GM21381 (cell line): ENCODE results near the gene TSPAN11.
"Not testable (repeated sequence)": the region's sequence is repeated elsewhere in the genome, so short reads cannot be mapped to it uniquely, and the experiment has no call there.

Experiments
- ATAC-seq: cut with Tn5 transposase; IDR thresholded peaks from one replicate; pipeline ENCODE4 v1.9.1; 2021; ENCODE audit warnings: mild to moderate bottlenecking, moderate library complexity; ENCODE audit not compliant: unreplicated experiment

The TSPAN11 gene

DNA sequence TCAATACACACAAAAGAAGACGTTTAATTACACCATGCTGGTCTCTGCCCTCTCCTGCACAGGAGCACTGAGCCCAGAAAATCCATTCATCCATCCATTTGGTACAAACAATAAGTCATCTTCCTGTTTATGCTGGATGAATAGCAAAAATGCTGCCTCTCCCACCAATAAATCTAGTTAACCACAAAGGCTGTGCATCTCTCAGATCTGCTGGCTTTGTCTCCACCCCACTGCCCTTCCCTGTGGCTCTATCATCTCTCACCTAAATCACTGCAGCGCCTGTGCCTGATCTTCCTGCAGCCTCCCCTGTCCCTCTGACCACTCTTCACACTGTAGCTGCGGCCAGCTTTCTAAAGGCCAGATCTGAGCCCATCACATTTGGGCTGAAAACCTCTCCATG, 74.2 kb downstream of the TSPAN11 start:
- no peak for ATAC-seq

DNA sequence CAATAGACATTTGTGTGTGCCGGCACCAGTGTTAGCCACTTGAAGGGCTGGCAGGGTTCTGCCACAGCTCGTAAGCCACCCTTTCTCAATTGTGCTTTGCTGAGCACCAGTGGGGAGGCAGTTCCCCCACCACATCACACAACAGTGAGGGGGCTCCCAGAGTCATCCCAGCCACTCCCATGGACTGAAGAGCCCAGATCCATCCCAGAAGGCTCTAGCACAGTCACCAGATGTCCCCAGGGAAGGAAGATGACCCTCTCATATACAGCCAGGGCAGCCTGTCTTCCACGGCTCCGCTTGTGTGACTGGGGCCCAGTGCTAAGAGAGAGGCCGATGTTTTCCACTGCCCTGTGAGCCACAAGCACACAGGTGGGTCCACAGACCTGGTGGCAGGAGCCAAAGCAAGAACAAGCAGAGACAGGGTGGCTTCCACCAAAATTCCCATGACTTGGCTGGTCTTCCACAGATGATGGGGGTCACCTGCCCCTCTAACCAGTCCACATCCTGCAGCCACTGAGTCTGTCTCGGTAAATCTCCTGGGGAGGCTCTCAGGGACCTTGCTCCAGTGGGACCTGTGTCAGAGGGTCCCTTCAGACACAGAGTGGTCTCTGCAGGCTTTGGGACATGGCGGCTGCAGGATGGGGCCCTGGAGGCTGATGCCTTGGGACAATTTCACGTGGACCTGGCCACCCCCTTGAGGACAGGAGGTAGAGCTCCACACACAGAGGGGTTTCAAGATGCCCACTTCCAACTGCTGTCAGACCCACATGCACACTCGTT, 75.2 kb downstream of the TSPAN11 start:
- no peak for ATAC-seq

DNA sequence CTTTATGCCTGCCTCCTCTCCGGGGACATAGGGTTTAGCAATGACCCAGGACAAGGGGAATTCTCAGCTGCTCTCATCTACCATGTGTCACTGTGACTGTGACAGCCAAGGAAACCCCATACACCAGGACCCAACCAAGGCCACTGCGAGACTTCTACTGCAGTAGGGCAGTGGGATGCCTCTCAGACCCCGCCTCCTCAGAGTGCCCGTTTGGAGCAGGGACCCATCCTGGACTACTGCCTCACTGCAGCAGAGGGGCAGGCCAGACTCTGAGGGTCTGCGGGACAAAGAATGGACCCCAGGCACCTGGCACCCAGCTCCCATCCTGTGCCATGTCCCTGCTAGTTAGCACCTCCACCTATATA, 75.8 kb downstream of the TSPAN11 start:
- ATAC-seq, result no peak

DNA sequence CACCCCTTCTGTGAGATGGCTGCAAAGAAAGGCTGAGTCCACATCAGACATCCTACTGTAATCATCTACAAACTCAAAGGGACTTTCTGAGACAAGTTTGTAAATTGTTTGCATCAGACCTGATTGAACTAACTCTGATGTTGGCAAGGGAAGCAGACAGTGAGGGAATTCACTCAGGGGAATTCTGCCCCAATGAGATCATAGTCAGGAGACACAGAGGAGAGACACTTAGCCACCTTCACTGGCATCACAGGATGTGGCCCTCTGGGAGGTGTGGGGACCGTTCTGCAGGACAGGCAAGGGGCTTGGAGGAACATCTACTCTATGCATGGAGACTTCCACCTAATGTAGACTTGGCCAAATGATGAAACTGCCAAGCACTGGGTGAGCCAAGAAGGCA, 76.5 kb downstream of the TSPAN11 start:
- ATAC-seq, result no peak

DNA sequence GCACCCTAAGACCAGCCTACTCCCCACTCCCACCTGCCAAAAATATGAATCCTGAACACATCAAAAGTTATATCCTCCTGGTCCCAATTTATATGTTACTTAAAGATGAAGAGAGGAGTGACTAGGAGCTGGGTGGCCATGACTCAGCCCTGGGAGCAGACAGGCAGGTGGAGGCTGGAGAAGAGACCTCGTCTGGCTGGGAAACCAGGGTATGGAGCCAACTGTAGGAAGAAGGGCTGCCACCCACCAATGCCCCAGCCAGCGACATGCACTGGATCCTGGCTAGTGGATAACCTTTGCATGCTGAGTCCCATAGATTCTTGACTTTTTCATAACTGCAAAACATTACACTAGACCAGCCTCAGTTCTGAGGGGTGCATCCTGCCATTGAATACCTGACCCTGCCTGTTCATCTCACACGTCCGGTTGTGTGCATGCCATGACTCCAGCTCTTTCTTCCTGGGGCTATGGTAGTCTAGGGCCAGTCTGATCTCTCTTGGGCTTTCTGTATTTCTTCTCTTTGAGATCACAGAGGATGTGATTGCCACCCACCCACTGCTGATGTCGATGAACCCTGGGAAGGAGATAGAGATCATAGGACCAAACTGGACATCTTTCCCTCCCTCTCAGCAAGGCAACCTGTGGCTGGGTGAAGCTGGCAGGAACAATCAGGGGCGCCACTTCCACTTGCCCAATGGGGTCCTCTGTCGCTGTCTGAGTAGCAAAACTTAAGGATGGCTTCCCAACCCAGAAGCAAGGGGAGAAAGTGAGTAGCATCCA, 77.5 kb downstream of the TSPAN11 start:
- no peak for ATAC-seq

DNA sequence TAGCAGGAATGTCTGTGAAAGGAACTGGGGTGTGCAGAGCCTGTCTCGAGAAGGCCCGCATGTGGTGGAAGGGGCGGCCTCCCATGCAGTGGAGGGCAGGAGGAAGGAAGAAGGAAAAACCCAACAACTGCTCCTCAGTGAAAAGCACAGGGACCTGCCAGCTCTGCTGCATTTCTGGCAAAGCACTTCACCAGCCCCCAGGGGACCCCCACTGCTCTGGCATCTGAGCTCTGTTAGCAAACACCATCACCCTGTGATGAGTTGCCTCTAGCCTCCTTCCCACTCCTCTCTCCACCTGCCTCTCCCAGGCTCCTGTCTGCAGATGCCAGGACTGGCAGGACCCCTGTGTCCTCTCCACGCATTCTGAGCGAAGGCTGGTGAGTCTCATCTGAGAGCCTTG, 78.1 kb downstream of the TSPAN11 start:
- ATAC-seq, result no peak

DNA sequence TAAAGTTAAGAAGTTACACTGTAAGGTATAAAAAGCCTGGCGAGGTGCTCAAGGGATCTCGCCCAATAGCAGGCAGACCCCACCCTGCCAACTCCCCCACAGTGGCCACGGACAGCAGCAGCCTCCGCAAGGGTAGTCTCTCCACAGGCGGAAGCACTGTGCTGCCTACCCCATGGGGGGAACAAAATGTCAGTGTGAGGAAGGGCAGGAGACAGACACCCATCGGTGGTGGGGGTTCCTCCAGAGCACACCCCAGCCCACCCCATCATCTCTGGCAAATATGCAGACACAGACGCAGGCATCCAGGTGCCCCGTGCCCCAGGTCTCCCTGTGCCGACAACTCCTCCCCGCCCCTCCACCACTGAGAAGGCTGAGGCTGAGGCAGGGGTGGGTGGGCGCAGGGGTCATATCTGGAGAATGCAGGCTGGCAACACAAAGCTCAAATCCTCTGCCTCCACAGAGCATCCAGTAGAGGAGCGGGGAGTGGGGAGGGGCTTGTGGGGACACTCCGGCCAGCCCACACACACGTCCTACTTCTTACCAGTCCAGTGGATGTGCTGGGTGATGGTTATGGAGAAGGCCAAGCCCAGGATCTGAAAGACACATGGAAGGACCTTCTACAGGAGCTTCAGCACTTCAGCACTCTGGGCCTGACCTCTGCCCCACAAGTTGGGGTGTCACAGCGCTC, 78.9 kb downstream of the TSPAN11 start:
- ATAC-seq, result no peak

DNA sequence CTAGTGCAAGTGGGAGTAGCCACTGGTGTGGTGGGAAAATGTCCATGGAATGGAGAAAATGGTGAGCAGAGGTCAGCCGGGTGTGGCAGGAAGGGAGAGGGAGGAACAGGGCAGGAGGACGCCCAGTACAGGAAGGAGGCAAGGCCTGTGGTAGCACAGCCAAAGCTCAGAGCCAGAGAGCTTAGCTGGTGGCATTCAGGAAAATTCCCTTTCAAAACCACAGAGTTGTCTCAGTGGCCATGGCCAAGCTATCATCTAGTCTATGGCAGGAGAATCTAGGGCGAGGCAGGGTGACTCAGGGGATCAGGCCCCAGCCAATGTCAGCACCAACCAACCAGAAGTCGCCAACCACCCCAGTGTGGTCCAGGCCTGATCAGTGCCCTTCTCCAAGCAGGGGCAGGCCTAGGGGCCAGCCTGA, 79.4 kb downstream of the TSPAN11 start:
- ATAC-seq, result no peak

DNA sequence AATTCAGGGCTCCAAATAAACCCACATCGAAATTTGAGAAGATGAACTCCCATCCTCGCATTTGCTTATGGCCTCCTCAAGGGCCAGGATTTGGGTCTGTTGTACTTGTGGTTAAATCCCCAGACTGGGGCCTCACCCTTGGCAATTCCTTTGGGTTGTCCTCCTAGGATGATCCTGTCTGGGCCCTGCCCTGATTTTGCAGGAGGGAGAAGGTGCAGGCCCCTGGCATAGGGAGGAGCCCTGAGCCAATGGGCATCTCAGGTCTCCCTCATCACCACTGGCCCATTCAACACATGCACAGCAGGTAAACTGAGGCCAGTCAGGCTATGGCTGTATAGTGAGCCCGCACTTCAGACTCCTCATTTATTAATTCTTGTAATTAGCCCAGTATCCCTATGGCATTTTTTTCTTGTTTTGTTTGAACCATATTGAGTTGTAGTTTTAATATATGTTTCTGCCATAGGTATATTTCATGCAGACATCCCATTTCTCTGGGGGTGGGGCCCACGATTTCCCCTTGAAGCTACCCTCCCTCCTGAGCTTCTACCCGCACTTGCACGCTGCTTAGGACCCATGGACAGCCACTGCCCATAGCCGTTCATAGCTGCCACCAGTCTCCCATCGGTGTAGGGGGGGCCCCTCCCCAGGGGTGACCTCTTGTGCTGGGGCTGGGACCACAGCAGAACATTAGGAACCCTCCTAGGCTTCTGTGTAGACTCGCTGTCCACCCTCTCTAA, 80.0 kb downstream of the TSPAN11 start:
- no peak for ATAC-seq

DNA sequence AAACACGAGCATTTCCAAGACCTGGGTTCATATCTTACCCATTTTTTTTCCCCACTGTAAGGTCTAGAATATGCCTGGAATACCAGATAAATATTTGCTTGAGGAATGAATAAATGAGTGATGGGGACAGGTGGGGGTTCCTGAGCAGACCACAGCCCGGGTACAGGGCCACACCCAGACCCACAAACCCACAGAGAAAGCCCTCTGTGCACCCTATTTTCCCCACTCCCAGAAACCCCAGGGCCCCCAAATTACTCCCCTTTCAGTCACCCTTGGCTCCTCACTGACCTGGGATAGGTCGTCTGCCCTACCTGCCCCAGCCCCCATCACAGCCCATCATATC, 80.6 kb downstream of the TSPAN11 start:
- ATAC-seq, result no peak

DNA sequence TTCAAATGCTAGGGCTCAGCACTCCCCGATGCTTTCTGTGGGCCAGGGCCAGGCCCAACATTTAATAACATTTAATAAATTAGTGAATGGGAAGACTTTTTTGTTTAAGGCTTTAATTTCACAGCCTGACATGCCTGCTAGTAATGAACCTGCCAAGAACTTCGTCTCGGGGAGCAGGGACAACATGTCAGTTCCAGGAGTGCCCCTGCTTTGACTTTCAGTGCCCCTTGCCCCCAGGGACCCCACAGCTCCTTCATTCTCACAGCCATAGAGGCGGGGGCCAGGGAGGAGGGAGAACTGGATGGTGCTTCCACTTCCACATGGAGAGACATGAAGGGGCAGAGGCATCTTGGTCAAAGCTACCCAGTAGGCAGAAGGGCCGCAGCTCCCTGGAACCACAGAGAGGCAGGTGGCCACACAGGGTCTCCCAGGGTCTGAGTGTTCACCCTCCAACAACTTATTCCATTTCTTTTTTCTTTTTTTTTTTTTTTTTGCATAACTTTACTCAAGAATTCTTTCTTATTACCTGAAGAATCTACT, 81.2 kb downstream of the TSPAN11 start:
- ATAC-seq, result no peak

DNA sequence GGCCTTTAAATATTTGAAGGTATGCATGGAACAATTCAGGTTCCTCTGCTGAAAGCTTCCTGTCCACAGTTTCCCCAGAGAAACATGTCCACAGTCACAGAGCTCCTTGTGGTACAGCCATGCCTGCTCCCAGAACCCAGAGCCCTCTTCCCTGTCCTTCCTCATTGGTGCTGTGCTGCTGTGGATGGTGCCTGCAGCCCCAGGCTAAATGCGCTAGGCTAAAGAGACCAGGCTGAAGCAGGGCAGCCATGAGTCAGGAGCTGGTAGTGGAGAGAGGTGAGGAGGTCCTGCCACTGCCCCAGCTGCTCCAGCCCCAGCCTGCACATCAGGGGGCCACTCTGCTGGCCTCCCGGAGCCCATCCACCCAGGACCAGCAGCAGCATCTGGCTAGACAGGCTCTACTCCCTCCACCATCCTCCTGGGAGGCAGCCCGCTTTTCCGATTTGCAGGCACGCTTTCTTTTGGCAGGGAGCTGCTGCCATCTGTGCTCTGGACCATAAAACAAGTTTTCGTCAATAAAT, 81.8 kb downstream of the TSPAN11 start:
- ATAC-seq, result no peak

DNA sequence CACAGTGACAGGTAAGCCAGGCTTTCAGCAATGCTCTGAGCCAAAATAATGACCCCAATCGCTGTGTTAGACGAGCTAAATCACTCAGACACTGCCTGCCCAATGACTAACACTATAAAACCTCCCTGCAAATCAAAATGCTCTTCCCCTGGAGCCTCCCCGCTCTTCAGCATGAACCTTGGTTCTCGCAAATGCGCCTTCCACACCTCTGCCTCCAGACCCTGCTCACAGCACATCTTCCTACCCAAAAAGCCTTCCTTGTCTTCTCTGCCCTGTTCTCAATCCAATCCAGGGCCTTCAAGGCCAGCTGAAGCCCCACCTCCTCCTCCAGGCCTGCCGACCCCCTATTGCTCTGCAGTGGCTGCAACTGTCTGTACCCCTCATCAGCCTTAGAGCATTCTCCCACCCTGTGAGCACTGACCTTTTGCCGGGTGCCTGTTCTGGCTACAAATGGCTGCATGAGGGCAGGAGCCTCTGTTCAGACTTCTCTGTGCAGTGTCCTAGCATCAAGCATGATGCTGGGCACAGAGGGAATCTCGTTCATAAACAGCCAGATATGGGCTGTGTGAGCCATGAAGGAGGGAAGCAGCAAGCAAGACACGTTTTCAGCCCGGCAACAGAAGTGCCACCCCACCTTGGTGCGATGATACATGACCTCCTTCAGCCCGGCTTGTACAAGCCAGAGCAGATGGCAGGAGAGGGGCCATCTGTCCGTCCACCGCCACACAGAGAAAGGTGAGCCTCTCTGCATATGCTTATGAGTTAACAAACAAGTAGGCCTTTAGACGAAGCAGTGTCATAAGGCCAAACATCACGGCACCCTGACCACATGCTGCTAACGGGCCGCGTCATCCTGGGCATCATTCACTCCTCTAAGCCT, 82.7 kb downstream of the TSPAN11 start:
- ATAC-seq, result no peak

DNA sequence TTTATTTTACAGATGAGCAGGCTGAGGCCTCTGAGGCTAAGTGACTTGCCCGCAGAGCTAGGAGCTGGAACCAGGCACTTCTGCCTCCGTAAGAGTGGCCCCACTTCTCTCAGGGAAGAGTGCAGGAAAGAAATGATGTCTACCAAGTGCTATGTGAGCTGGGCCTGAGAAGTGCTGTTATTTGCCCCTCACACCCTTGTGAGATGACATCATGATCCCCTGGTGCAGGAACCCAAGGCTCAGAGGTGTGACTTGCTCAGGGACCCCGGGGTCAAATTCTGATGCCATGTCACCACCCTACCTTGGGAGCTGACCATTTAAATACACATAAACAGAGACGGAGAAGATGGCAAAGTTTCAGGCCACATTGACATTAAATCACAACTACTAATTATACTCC, 83.4 kb downstream of the TSPAN11 start:
- no peak for ATAC-seq

DNA sequence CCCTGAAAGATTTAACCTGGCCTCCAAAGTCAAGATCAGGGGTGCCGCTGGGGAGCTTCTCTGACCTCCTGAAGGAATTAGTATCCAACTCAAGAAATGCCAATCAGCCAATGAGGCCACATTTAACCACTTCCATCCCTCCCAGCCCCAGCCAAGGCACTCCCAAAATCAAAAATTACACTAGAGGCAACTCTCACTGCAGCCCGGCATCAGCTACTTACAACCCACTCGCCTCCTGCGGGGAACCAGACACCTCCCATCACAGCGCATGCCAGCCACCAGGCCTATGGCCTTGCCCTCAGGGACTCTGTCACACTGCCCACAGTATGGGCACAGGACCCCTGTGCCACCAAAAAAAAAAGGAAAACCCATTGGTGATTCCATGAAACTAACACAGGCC, 84.8 kb downstream of the TSPAN11 start:
- no peak for ATAC-seq

DNA sequence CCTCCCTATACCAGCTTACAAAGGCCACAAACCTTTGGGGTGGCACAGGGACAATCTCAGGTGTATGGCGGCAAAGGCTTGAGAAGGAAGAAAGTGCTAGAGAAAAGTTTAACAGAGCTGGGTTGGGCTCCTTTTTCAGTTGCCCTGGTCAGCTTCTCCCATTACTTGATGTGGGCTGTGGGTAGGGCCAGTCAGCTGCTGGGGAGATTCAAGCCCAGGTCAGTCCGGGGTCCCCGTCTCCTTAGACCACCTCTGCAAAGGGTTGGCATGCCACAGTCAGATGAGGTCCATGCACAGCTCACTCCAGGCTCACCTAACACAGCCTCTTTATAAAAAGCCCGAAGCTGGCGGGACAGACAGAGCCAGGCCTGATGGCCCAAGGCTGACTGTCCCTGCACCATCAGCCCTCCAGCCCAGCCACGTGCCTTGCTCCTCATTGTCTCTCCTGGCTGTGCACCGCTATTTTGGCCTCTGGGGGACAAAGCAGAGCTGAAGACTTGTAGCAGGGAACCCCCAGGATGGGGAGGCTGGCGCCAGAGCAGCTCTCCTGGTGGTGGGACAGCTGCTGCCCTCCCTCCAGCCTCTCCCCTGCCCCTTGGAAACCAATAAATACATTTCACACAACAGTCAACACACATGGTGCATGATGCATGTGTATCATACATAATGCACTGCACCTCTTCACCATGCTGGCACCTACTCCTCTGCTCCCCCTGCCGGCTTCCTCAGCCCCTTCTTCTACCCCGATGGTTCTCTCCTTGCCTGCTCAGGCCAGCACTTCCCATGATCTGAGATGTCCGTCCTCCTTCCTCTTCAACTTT, 85.4 kb downstream of the TSPAN11 start:
- ATAC-seq, result no peak

DNA sequence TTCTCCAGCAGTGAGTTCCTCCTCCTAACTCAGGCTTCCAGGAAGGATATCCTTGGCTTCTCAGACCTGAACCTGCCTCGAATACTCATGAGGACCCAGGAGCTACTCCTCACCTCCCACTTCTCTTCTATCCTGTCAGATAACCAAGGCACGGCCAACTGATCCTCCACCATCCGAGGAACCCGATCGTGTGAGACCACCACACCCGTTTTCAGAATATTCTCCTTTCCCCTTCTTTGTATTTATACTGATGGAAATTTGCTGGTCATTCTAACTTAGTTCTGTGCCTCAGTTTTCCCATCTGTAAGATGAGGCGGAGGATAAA, 86.0 kb downstream of the TSPAN11 start:
- not testable (repeated sequence) for ATAC-seq

DNA sequence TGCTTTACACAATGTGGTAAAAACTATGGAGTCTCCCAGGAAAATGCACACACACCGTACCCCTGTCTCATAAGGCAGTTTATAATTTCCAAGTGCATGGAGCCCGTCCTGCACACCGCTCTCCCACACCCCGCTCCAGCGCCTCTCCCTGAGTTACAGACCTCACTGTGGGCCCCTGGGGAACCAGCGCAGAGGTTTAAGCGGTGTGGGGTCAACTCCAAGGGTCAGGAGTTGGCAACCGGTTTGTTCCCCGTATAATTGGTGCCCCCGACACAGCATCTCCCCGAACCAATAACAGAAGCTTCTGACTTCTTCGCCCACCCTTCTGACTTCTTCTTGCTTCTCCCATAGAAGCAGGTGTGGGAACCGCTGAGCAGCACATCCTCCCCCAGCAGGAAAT, 88.7 kb downstream of the TSPAN11 start:
- ATAC-seq, result no peak

DNA sequence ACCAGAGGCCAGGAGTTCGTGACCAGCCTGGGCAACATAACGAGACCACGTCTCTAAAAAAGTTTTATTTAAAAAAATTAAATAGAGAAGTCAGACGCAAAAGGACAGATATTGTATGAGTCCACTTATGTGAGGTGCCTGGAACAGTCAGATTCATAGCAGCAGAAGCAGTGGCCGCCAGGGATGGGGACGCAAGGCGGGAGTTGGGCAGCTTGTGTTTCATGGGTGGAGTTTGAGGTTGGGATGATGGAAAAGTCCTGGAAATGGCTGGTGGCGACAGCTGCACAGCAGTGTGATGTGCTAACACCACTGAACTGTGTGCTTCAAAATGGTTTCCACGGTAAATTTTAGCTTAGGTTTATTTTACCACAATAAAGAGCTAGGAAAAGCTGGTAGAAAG, 89.5 kb downstream of the TSPAN11 start:
- no peak for ATAC-seq
